Smooth muscle cell of the brain vasculature (primary cell): Measurements from ENCODE around the gene NDOR1.

Experiments
- DNase-seq: peaks from one replicate; pipeline ENCODE4 v3.0.0-alpha.2; 2012; ENCODE audit warnings: low read depth, low spot score

The NDOR1 gene

DNA sequence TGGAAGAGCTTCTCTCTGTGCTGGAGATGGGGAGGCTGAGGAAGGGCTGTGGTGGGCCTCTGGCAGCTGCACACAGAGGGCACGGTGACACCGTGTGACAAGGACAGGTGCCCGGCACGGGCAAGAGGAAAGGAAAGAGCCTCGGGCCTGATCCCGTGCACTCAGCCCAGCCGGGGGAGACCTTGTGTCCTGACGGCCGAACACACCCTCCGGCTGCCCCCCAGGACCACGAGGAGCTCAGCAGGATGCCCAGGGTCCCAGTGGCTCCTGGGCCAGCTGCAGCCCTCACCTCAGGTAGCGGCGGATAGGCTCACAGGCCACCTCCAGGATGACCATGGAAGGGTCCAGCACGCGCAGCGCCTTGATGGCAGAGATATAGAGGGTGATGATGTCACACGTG, 22.7 kb upstream of the NDOR1 start:
- DNase-seq, result no peak

- DNase-seq, result no peak
Observed at GRCh38 chr9:137183980-137184595, 21.4 kb upstream of the NDOR1 start.

DNA sequence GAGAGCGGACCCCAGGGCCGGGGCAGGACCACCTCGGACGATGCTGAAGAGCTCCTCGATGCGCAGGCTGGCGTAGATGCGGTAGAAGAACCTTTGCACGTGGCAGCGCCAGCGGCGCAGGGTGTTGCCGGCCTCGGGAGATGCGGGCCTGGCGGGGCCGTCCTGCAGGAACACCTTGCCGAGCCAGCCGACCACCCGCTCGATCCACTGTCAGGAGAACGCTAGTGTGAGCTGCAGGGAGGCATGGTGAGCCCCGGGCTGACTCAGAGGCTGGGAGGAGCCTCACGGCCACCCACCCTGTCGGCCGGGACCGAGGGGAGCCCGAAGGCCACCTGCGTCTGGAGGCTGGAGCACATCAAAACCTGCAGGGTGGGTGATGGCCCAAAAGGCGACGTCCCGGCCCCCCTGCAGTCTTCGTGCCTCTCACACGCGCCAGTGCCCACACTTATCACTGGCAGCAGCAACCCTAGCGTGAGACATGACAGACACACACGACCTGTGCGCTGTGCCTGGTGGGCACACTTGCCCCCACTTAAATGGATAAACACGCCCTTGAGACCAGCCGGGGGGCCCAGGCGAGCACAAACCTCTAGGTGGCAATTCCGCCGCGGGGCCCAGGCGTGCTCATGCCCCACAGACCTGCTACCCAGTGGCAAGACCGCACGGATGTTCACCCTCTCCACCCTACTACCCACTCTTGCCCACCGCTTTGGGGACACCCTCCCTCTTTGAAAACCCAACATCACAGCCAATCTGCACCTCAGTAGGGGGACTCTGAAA, 20.4 kb upstream of the NDOR1 start:
- DNase-seq, result no peak

- no peak for DNase-seq
Observed at GRCh38 chr9:137185921-137186320, 19.6 kb upstream of the NDOR1 start.

GRCh38 chr9:137186385-137186784, 19.1 kb upstream of the NDOR1 start:
- DNase-seq, result no peak

GRCh38 chr9:137187386-137187785, 18.1 kb upstream of the NDOR1 start:
- no peak for DNase-seq

DNA sequence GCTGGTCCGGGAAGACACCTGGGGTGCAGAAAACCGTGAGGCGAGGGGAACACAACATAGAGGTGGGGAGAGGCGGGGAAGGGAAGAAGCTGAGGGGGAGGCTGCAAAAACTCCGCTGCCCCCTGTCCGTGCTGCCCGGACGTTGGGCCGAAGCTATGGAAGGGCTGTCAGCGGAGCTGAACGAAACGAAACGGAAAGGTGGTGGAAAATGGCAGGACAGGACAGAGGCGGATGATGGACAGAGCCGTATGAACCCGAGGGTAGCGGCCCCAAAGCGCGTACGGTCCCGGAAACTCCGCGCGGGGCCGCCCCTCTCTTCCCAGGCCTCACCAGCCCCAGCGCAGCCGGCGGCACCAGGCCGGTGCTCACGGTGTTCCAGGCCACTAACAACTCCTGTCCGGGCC, 17.4 kb upstream of the NDOR1 start:
- DNase-seq, result no peak

- DNase-seq, result peak; percentile 87
Observed at GRCh38 chr9:137188490-137189296, 16.8 kb upstream of the NDOR1 start, which contains the start of the genes ANAPC2 and SSNA1. Gene ANAPC2, minus strand, starts transcription at chr9:137188560. Its CDS starts 28 bp downstream, at chr9:137188532. Gene SSNA1, plus strand, starts transcription at chr9:137188676. Its CDS starts 51 bp downstream, at chr9:137188727.

GRCh38 chr9:137189297-137190295, 15.9 kb upstream of the NDOR1 start:
- DNase-seq, result no peak

GRCh38 chr9:137190315-137190856, 15.1 kb upstream of the NDOR1 start:
- no peak for DNase-seq

- DNase-seq, result no peak
Observed at GRCh38 chr9:137191245-137191644, 14.3 kb upstream of the NDOR1 start.

DNA sequence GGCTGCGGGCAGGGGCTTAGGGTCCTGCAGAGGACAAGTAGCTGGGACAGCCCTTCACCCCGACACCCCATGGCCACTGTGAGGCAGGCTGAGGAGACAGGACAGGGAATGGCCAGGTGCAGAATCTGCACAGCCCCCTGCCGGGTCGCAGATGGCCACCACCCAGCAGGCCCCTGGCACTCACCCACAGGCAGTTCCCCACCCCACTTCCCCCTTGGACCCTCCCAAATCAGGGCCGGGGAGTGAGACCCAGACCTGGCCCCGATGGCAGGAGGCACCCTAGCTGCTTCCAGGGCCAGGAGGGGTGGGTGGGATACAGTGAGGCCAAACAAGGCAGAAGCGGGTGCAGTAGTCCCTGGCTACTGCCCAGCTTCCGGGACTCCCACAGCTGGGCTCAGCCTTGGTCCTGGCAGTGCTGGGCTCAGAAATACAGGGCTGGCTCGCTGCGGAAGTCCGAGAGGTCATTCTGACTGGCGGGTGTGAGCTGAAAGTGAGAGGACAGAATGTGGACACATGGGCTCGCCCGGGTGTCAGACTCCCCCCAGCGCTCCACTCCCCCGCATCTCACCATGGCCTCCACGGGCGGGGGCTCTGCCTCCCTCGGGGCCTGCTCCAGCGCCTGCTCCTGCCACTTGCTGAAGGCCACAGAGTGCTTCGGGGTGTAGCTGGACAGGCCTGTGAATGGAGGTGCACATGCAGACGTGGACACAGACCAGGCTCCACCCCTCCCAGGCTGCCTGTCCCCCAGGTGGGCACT, 13.6 kb upstream of the NDOR1 start:
- no peak for DNase-seq

DNA sequence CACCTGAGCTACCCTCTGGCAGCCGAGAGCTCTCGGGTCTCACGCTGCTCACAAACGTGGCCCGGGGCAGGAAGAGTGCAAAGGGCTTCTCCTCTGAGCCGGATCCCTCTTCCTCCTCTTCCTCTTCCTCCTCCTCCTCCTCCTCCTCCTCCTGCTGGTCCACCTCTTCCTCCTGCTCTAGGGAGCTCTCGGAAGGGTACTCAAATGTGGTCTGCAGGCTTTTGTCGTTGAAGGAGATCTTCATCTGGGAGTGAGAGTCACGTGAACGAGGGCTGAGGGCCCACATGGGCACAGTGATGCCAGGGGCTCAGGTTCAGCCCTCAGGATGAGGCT, 13.1 kb upstream of the NDOR1 start:
- no peak for DNase-seq

- no peak for DNase-seq
Observed at GRCh38 chr9:137192859-137193258, 12.6 kb upstream of the NDOR1 start.

DNA sequence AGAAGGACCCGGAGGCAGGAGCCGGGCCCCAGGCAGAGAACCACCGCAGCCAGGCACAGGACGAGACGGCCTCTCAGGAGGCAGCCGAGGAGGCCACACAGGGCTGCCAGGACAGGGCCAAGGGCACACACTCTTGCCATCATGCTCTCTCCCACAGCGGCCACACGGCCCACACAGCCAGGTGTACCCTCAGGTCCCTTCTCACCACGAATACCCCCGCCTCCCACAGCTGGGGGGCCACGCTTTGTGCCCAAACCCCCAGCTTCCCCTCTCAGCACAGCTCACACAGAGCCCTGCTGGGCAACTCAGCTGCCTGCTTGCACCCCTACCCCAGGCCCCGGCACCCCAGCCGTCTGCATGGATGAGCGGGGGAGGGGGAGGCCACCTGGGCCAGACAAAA, 11.7 kb upstream of the NDOR1 start:
- DNase-seq, result no peak

DNA sequence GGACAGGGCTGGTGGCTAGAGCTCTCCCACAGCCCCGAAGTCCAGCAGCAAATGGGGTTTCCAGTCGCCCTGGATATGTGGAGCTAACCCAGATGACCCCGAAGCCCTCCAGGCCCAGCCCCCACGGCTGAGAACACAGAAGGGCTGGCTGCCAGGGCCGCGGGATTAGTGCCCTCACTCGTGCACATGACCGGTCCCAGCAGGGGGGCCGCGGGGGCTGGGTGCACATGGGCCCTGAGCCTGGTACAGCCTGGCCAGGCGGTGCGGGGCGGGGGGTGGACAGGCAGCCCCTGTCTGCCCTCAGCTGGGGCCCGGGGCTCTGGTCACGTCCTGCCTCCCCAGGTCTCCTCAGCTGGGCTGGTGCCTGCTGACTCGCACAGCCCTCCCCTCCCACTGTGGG, 11.1 kb upstream of the NDOR1 start:
- no peak for DNase-seq

DNA sequence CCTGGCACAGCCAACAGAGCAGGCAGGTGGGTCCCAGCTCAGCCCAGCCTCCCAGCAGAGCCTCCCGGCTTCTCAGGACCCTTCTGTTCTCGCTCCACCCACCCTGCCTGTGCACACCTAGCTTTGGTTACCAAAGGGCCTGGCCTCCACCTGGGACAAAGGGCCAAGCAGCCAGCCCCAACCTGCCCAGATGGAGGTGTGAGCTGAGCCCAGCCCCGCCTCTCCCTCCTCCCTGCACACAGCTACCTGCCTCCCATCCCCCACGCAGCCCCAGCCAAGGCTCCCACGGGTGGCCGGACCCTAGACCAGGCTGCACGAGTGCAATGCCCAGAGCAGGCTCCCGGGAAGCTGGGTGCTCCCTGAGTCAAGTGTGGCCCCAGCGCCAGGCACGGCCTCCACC, 10.6 kb upstream of the NDOR1 start:
- DNase-seq, result no peak

- no peak for DNase-seq
Observed at GRCh38 chr9:137195525-137196220, 9.8 kb upstream of the NDOR1 start.

GRCh38 chr9:137198051-137198901, 7.2 kb upstream of the NDOR1 start:
- no peak for DNase-seq
